ENCODE results near the gene PPP6R2. TPM values are rescaled to one million over a fixed set of nuclear protein-coding genes. Genes with fewer than 3 reads are reported as not detected.

PPP6R2 gene
- total RNA-seq, 1 experiment from 2014 or later, result 42.6 TPM

DNA sequence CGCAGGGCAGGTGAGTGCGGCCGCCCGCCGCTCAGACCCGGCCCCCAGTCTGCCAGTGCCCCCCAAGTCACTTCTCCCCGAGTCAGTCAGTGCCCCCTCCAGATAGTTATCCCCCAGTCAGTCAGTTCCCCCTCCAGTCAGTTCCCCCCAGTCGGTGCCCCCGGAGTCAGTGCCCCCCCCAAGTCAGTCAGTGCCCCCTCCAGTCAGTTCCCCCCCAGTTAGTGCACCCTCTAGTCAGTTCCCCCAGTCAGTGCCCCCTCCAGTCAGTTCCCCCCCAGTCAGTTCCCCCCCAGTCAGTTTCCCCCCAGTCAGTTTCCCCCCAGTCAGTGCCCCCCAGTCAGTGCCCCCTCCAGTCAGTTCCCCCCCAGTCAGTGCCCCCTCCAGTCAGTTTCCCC lies 411 bp downstream of the PPP6R2 start:
- WGBS (ENCODE audit: extremely low coverage, insufficient read length, low lambda C conversion rate), result no CpG with 5 or more reads among the region's 9 CpGs

More for the DNA sequence above, 411 bp downstream of the PPP6R2 start:
- Histone ChIP-seq H2AFZ (ENCODE audit: low read length) (no peak overlapping the region), H2BK5ac (ENCODE audit: insufficient read length, low read length) (no peak overlapping the region), H2AK5ac (ENCODE audit: insufficient read length, low read length) (no peak overlapping the region), H4K20me1 (ENCODE audit: control insufficient read depth, insufficient read depth, insufficient read length) (peaks cover 3% of the 10 kb centered on the region), H4K8ac (replicated peaks; ENCODE audit: insufficient read length, low read depth, low read length) (no peak overlapping the region), H2BK15ac (ENCODE audit: low read depth, low read length) (no peak overlapping the region), H3K23ac (ENCODE audit: insufficient read length, low read depth, low read length) (no peak overlapping the region), H3K9me3 (ENCODE audit: control insufficient read depth, low read depth, low read length) (no peaks in the 10 kb centered on the region), H2BK12ac (ENCODE audit: insufficient read length, low read depth, low read length) (no peak overlapping the region), H2BK120ac (ENCODE audit: low read depth, low read length, poor library complexity, severe bottlenecking) (no peak overlapping the region), H3K4me1 (ENCODE audit: insufficient read depth, low read length) (no peaks in the 10 kb centered on the region), H3K79me2 (ENCODE audit: insufficient read depth, low read length) (0 out of 2 replicates have a peak, but pooled peaks cover 3% of the 10 kb centered on the region), H3K9ac (ENCODE audit: extremely low read depth, insufficient read length, low read length) (no peak overlapping the region), H3K4ac (ENCODE audit: low read depth, low read length) (no peak overlapping the region), H3K27me3 (ENCODE audit: insufficient read depth, low read length) (no peaks in the 10 kb centered on the region), H3T11ph (ENCODE audit: low read length) (no peak overlapping the region), H3K18ac (ENCODE audit: insufficient read length, low read depth, low read length) (no peak overlapping the region), H3K4me2 (ENCODE audit: insufficient read depth, insufficient read length, low read length) (peak overlapping the region; percentile 21), H3K79me1 (ENCODE audit: insufficient read depth, low read depth, low read length, poor library complexity, severe bottlenecking) (peaks cover 9% of the 10 kb centered on the region), H3K56ac (ENCODE audit: insufficient read length, low read depth, low read length) (no peak overlapping the region), H4K5ac (ENCODE audit: insufficient read length, low read depth, low read length) (no peak overlapping the region), H3K14ac (ENCODE audit: insufficient read depth, low read length) (no peak overlapping the region), H4K91ac (ENCODE audit: insufficient read length, low read depth, low read length) (no peak overlapping the region), H3K27ac (ENCODE audit: insufficient read length, low read depth, low read length) (no peak overlapping the region), H2BK20ac (ENCODE audit: low read depth, low read length, poor library complexity, severe bottlenecking) (no peak overlapping the region), H3K23me2 (ENCODE audit: insufficient read length, low read depth, low read length, poor library complexity, severe bottlenecking) (peaks cover 9% of the 10 kb centered on the region)
- H3K27ac Mint-ChIP-seq, result no peak overlapping the region
- no peaks in the 10 kb centered on the region; the same call in none of the 2 replicates for H3K27me3 Mint-ChIP-seq (ENCODE audit: low read depth)
- peaks cover 0 to 2% (median 0%) of the 10 kb centered on the region in 3 experiments; a peak in 1 of 7 replicates for H3K36me3 Mint-ChIP-seq (ENCODE audit: insufficient read depth in 1 of 3, low read depth in 3 of 3)
- H3K9me3 Mint-ChIP-seq, result no peaks in the 10 kb centered on the region
- H3K4me1 Mint-ChIP-seq, result 0 out of 4 replicates have a peak, but pooled peaks cover 0 to 4% of the 10 kb centered on the region in 2 experiments
- peak overlapping the region; percentile 47 to 78 for H3K4me3 Mint-ChIP-seq
- DNase-seq, result no peak
- TF ChIP-seq, protein P1, sequence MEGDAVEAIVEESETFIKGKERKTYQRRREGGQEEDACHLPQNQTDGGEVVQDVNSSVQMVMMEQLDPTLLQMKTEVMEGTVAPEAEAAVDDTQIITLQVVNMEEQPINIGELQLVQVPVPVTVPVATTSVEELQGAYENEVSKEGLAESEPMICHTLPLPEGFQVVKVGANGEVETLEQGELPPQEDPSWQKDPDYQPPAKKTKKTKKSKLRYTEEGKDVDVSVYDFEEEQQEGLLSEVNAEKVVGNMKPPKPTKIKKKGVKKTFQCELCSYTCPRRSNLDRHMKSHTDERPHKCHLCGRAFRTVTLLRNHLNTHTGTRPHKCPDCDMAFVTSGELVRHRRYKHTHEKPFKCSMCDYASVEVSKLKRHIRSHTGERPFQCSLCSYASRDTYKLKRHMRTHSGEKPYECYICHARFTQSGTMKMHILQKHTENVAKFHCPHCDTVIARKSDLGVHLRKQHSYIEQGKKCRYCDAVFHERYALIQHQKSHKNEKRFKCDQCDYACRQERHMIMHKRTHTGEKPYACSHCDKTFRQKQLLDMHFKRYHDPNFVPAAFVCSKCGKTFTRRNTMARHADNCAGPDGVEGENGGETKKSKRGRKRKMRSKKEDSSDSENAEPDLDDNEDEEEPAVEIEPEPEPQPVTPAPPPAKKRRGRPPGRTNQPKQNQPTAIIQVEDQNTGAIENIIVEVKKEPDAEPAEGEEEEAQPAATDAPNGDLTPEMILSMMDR (conservative IDR thresholded peaks at IDR 0.05), result no peak

Data from H9 (cell line).